ENCODE results near the gene LATS2.
"Not testable (repeated sequence)": the region's sequence is repeated elsewhere in the genome, so short reads cannot be mapped to it uniquely, and the experiment has no call there.

The LATS2 gene

DNA sequence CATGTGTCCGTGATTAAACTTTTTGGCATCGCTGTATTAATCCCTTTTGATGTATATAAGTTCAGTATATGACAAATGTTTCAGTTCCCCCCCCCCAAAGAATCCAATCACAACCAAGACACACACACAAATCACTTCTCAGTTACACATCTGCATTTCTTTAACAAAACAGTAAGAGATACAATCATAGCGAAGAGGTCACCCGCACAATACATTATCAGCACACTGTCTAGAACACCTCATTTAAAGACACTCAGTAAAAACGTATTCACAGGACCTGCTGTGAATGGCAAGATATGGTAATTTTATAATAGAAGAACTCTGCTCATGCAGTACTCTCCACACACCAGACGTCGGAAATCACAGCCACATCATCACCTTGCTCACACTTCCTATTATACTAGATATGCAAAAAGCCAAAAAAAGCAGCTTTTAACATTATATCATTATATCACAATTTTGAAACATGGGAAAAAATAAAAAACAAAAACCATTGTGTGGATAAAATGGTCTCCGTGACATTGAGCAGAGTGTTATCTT lies 87.4 kb downstream of the LATS2 start:
- Histone ChIP-seq H3K9ac (ENCODE audit: insufficient read length, low read depth) (no peak overlapping the region), H3K36me3 (ENCODE audit: insufficient read depth, insufficient read length, low read length) (peaks cover 38% of the 10 kb centered on the region), H3K4me3 (ENCODE audit: insufficient read length, low read depth) (no peak overlapping the region), H3K27me3 (ENCODE audit: insufficient read depth, insufficient read length) (no peaks in the 10 kb centered on the region), H3K4me1 (ENCODE audit: insufficient read depth, insufficient read length) (no peaks in the 10 kb centered on the region), H3K9me3 (ENCODE audit: insufficient read depth, low read length) (no peaks in the 10 kb centered on the region)
- no peak for DNase-seq (ENCODE audit: low read depth, low spot score)
- TF ChIP-seq SUZ12 (IDR thresholded peaks at IDR 0.05; ENCODE audit: extremely low read depth, insufficient read depth, insufficient read length) (no peak), ZNF274 (IDR thresholded peaks at IDR 0.05; ENCODE audit: low read depth, low read length) (no peak), YY1 (IDR thresholded peaks at IDR 0.05; ENCODE audit: insufficient read depth, insufficient read length) (no peak)

DNA sequence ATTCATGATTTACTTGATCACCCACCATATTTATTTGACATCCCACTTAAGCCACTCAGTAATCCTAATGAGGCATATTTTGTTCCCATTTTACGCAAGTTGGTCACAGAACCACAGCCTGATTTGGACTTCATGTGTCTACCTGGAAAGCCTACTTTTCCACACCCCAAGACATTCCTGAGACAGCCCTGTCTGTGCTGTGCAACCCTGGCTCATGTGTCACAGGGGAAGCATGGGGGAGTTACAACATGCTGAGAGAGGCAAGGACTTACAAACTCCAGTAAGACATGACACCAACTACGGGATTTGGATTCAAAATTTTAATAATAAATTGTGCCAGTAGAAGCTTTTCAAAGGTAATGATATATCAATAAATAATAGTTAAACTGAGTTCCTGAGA lies 88.7 kb downstream of the LATS2 start:
- Histone ChIP-seq H3K9ac (ENCODE audit: insufficient read length, low read depth) (no peak overlapping the region), H3K27me3 (ENCODE audit: insufficient read depth, insufficient read length) (no peaks in the 10 kb centered on the region), H3K4me3 (ENCODE audit: insufficient read length, low read depth) (no peak overlapping the region), H3K9me3 (ENCODE audit: insufficient read depth, low read length) (no peaks in the 10 kb centered on the region), H3K36me3 (ENCODE audit: insufficient read depth, insufficient read length, low read length) (peaks cover 28% of the 10 kb centered on the region), H3K4me1 (ENCODE audit: insufficient read depth, insufficient read length) (no peaks in the 10 kb centered on the region)
- TF ChIP-seq SUZ12 (IDR thresholded peaks at IDR 0.05; ENCODE audit: extremely low read depth, insufficient read depth, insufficient read length) (no peak), ZNF274 (IDR thresholded peaks at IDR 0.05; ENCODE audit: low read depth, low read length) (no peak), YY1 (IDR thresholded peaks at IDR 0.05; ENCODE audit: insufficient read depth, insufficient read length) (no peak)
- no peak for DNase-seq (ENCODE audit: low read depth, low spot score)

DNA sequence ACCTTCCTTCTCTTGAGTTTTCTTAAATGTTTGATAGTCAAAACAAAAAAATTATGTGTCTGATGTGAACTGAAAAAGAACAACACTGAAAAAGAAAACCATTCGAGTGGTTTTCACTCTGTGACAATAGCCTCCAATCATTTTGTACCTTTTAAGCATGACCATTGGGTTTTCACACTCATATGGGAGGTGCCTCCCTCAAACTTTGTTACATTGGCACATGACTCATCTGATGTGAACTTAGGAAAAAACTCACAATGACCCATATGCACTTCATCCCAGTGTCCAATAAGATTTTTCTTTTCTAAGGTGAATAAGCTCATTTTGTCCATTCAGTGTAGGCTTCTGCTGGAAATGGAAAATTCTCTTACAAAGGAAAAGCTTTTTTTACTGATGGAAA lies 92.2 kb downstream of the LATS2 start:
- Histone ChIP-seq H3K4me1 (ENCODE audit: insufficient read depth, insufficient read length) (no peaks in the 10 kb centered on the region), H3K36me3 (ENCODE audit: insufficient read depth, insufficient read length, low read length) (peaks cover 9% of the 10 kb centered on the region), H3K9me3 (ENCODE audit: insufficient read depth, low read length) (no peaks in the 10 kb centered on the region), H3K27me3 (ENCODE audit: insufficient read depth, insufficient read length) (no peaks in the 10 kb centered on the region), H3K9ac (ENCODE audit: insufficient read length, low read depth) (no peak overlapping the region), H3K4me3 (ENCODE audit: insufficient read length, low read depth) (no peak overlapping the region)
- no peak for TF ChIP-seq ZNF274 (IDR thresholded peaks at IDR 0.05; ENCODE audit: low read depth, low read length)
- TF ChIP-seq YY1 (IDR thresholded peaks at IDR 0.05; ENCODE audit: insufficient read depth, insufficient read length) = no peak
- no peak for TF ChIP-seq SUZ12 (IDR thresholded peaks at IDR 0.05; ENCODE audit: extremely low read depth, insufficient read depth, insufficient read length)
- no peak for DNase-seq (ENCODE audit: low read depth, low spot score)

DNA sequence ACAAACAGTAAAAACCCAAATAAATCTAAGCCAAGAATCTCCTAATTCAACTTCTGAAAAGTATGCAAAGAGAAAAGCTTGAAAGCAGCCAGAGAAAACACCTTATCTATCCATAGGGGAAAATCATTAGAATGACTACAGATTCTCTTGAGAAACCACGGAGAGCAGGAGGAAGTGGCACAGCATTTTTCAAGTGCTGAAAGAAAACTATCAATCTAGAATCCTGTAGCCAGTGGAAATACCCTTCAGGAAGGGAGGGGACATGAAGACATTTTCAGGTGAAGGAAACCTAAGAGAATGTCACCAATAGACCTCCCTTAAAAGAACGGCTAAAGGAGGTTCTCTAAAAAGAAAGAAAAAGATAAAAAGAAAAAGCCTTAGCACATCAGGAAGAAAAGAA lies 92.6 kb downstream of the LATS2 start:
- no peak for TF ChIP-seq YY1 (IDR thresholded peaks at IDR 0.05; ENCODE audit: insufficient read depth, insufficient read length)
- Histone ChIP-seq H3K9ac (ENCODE audit: insufficient read length, low read depth) (no peak overlapping the region), H3K36me3 (ENCODE audit: insufficient read depth, insufficient read length, low read length) (peaks cover 5% of the 10 kb centered on the region), H3K4me3 (ENCODE audit: insufficient read length, low read depth) (no peak overlapping the region), H3K27me3 (ENCODE audit: insufficient read depth, insufficient read length) (no peaks in the 10 kb centered on the region), H3K9me3 (ENCODE audit: insufficient read depth, low read length) (no peaks in the 10 kb centered on the region), H3K4me1 (ENCODE audit: insufficient read depth, insufficient read length) (no peaks in the 10 kb centered on the region)
- no peak for DNase-seq (ENCODE audit: low read depth, low spot score)

DNA sequence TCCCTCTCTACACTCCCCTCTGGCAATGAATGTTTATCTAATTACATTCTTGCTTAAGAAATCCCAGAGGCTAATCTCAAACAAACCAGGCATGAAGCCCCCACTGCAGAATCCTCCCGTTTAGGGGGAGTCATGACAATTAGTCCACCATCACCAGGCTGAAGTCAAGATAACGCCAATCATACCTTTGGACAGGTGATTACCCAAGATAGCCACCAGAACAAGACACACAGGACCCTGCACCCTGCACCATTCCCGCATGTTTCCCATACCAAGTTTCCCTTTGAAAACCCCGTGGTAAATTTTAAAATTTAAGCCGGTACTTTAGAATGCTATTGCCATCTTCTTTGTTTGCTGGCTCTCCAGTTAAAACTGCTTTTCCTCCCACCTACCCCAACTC lies 94.0 kb downstream of the LATS2 start:
- H3K4me1 ChIP-seq (ENCODE audit: insufficient read depth, insufficient read length) = no peaks in the 10 kb centered on the region
- no peak for DNase-seq (ENCODE audit: low read depth, low spot score)
- H3K9me3 ChIP-seq (ENCODE audit: insufficient read depth, low read length) = no peaks in the 10 kb centered on the region
- H3K4me3 ChIP-seq (ENCODE audit: insufficient read length, low read depth) = no peak overlapping the region
- H3K36me3 ChIP-seq (ENCODE audit: insufficient read depth, insufficient read length, low read length) = no peaks in the 10 kb centered on the region
- no peaks in the 10 kb centered on the region for H3K27me3 ChIP-seq (ENCODE audit: insufficient read depth, insufficient read length)
- TF ChIP-seq SUZ12 (IDR thresholded peaks at IDR 0.05; ENCODE audit: extremely low read depth, insufficient read depth, insufficient read length) = no peak
- TF ChIP-seq ZNF274 (IDR thresholded peaks at IDR 0.05; ENCODE audit: low read depth, low read length) = no peak
- TF ChIP-seq YY1 (IDR thresholded peaks at IDR 0.05; ENCODE audit: insufficient read depth, insufficient read length) = no peak
- no peak overlapping the region for H3K9ac ChIP-seq (ENCODE audit: insufficient read length, low read depth)

DNA sequence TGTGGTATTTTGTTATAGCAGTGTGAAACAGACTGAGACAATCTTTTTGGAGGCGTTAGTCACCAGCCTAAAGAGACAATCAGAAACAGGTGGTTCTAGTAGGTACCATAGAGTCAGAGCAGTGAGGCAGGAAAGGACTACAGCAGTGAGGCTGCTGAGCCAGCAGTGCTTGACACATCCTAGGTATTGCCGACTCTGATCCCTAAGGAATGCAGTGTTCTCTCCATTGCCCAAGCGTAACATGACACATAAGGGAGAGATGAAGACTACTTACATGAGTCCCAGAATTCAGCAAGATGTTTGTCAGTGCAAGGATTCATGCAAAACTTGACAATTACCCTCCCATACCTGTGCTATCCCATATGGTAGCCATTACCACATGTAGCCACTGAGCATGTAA lies 96.5 kb downstream of the LATS2 start:
- no peak for DNase-seq (ENCODE audit: low read depth, low spot score)
- Histone ChIP-seq H3K9ac (ENCODE audit: insufficient read length, low read depth) (no peak overlapping the region), H3K4me3 (ENCODE audit: insufficient read length, low read depth) (no peak overlapping the region), H3K36me3 (ENCODE audit: insufficient read depth, insufficient read length, low read length) (no peaks in the 10 kb centered on the region), H3K4me1 (ENCODE audit: insufficient read depth, insufficient read length) (no peaks in the 10 kb centered on the region), H3K9me3 (ENCODE audit: insufficient read depth, low read length) (no peaks in the 10 kb centered on the region), H3K27me3 (ENCODE audit: insufficient read depth, insufficient read length) (no peaks in the 10 kb centered on the region)
- TF ChIP-seq YY1 (IDR thresholded peaks at IDR 0.05; ENCODE audit: insufficient read depth, insufficient read length) = no peak
- TF ChIP-seq ZNF274 (IDR thresholded peaks at IDR 0.05; ENCODE audit: low read depth, low read length) = no peak
- TF ChIP-seq SUZ12 (IDR thresholded peaks at IDR 0.05; ENCODE audit: extremely low read depth, insufficient read depth, insufficient read length) = no peak

DNA sequence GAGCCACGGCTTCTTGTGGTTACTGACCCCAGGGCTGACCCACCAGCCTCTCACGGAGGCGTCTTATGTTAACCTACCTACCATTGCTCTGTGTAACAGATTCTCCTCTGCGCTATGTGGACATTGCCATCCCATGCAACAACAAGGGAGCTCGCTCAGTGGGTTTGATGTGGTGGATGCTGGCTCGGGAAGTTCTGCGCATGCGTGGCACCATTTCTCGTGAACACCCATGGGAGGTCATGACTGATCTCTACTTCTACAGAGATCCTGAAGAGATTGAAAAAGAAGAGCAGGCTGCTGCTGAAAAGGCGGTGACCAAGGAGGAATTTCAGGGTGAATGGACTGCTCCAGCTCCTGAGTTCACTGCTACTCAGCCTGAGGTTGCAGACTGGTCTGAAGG lies 99.7 kb downstream of the LATS2 start:
- not testable (repeated sequence) for H3K9ac ChIP-seq (ENCODE audit: insufficient read length, low read depth); H3K36me3 ChIP-seq (ENCODE audit: insufficient read depth, insufficient read length, low read length); H3K4me3 ChIP-seq (ENCODE audit: insufficient read length, low read depth); H3K4me1 ChIP-seq (ENCODE audit: insufficient read depth, insufficient read length); DNase-seq (ENCODE audit: low read depth, low spot score); H3K27me3 ChIP-seq (ENCODE audit: insufficient read depth, insufficient read length); H3K9me3 ChIP-seq (ENCODE audit: insufficient read depth, low read length)

DNA sequence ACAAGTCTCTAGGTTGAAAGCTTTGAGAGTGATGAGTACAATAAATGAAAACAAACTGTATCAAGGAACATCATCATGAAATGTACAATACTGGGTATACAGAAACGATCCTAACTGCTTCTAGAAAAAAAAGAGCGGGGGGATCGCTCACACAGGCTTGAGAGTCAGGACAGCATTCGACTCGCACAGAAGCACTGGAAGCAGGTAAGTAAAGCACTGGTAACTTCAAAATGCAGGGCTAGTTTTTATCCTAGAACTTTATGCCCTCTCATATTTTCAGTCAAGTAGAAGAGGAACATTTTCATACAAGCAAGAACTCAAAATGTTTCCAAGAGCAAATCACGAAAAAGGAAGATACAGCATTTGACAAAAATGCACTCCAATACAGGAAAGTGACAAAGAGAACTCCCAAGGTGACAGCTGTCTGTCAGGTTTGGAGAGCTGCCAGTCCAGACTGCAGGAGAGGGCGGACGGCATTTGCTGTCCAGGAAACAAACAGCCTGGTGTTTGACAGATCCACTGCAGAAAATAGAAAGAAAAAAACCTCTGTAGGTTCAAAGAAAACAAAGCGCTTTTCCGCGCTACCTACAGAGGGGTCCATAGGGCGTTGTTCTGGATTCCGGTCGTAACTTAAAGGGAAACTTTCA lies 100.6 kb downstream of the LATS2 start:
- Histone ChIP-seq H3K36me3 (ENCODE audit: insufficient read depth, insufficient read length, low read length) (no peaks in the 10 kb centered on the region), H3K9me3 (ENCODE audit: insufficient read depth, low read length) (no peaks in the 10 kb centered on the region), H3K9ac (ENCODE audit: insufficient read length, low read depth) (no peak overlapping the region), H3K27me3 (ENCODE audit: insufficient read depth, insufficient read length) (no peaks in the 10 kb centered on the region), H3K4me3 (ENCODE audit: insufficient read length, low read depth) (no peak overlapping the region), H3K4me1 (ENCODE audit: insufficient read depth, insufficient read length) (no peaks in the 10 kb centered on the region)
- DNase-seq (ENCODE audit: low read depth, low spot score) = no peak
- TF ChIP-seq SUZ12 (IDR thresholded peaks at IDR 0.05; ENCODE audit: extremely low read depth, insufficient read depth, insufficient read length) = no peak

DNA sequence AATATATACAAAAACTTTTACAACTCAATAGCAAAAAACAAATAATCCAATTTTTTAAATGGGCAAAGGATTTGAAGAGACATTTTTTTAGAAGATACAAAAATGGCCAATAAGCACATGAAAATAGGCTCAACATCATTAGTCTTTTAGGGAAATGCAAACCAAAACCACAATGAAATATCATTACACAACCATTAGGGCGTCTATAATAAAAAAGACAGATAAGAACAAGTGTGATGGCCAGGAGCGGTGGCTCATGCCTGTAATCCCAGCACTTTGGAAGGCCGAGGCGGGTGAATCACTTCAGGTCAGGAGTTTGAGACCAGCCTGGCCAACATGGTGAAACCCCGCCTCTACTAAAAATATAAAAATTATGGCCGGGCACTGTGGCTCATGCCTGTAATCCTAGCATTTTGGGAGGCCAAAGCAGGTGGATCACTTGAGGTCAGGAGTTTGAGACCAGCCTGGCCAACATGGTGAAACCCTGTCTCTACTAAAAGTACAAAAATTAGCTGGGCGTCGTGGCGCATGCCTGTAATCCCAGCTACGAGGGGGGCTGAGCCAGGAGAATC lies 104.3 kb downstream of the LATS2 start:
- not testable (repeated sequence) for H3K4me3 ChIP-seq (ENCODE audit: insufficient read length, low read depth); H3K4me1 ChIP-seq (ENCODE audit: insufficient read depth, insufficient read length); H3K9me3 ChIP-seq (ENCODE audit: insufficient read depth, low read length); DNase-seq (ENCODE audit: low read depth, low spot score); H3K9ac ChIP-seq (ENCODE audit: insufficient read length, low read depth); H3K27me3 ChIP-seq (ENCODE audit: insufficient read depth, insufficient read length); H3K36me3 ChIP-seq (ENCODE audit: insufficient read depth, insufficient read length, low read length)
